Activated naive CD4-positive, alpha-beta T cell treated with anti-CD3 and anti-CD28 coated beads, Interleukin-2, amount 50 U/mL, for 72 hours (primary cell): ENCODE data around the gene P2RX2. TPM values are rescaled to one million over a fixed set of nuclear protein-coding genes. Genes with fewer than 3 reads are reported as not detected.

Source experiments
- ATAC-seq, 2 donors: fragments of 150-1000 bp; cut with Tn5 transposase; 2 replicates each; pipeline ENCODE4 v1.10.0; 2021; ENCODE audit warnings: mild to moderate bottlenecking in 2 of 2, moderate library complexity in 2 of 2
- DNase-seq, 2 donors: peaks; one replicate each; pipeline ENCODE4 v3.0.0; 2021 to 2022; ENCODE audit warnings: low spot score in 2 of 2
- H3K27ac Mint-ChIP-seq, 2 donors: one replicate each; pipeline ENCODE4 v1.8.0; 2022; ENCODE audit warnings: mild to moderate bottlenecking in 2 of 2, mixed read lengths in 2 of 2
- H3K36me3 Mint-ChIP-seq, 2 donors: one replicate each; pipeline ENCODE4 v1.8.0; 2022; ENCODE audit warnings: mixed read lengths in 2 of 2
- H3K9me3 Mint-ChIP-seq, 2 donors: one replicate each; pipeline ENCODE4 v1.8.0; 2022; ENCODE audit warnings: mixed read lengths in 2 of 2
- total RNA-seq, 2 donors: library from RNA; stranded (reverse); gene quantifications; one replicate each; pipeline ENCODE4 v1.2.3, GENCODE V29; 2022

Gene P2RX2
- total RNA-seq, 2 donors from 2014 or later, result not detected

DNA sequence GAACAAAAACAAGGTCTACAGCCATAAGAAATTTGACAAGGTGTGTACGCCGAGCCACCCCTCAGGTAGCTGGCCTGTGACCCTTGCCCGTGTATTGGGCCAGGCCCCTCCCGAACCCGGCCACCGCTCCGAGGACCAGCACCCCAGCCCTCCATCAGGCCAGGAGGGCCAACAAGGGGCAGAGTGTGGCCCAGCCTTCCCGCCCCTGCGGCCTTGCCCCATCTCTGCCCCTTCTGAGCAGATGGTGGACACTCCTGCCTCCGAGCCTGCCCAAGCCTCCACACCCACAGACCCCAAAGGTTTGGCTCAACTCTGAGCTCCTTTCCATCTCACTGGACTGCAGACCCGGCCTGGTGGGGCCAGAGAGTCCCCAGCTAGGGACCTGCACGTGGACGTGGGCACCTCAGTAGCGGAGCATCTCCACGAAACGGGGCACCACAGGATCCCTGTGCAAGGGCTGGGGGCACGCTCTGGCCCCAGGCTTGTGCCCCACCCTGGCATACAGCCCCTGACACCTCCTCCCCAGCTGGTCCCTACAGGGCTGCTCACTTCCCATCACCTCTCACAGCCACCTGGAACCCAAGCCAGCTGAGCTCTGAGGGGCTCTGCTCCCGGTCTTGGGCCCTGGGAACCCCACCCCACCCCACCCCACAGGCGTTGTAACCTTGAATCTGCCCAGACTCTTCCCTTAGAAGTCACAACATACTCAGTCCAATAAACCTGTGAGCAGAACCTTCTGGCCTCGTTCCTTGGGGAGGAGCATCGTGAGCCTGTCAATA is 3.3 kb downstream of the P2RX2 start:
- Mint-ChIP-seq H3K9me3 (peaks cover 0 to 8% of the 10 kb centered on the region in 2 donors), H3K36me3 (peaks cover 16 to 21% of the 10 kb centered on the region in 2 donors), H3K27ac (peak overlapping the region; percentile 48 to 60)
- ATAC-seq, result no peak
- no peak for DNase-seq

- peaks cover 0 to 7% of the 10 kb centered on the region in 2 donors for H3K9me3 Mint-ChIP-seq
- H3K36me3 Mint-ChIP-seq, result peaks cover 14% of the 10 kb centered on the region in 2 donors
- peak overlapping the region; percentile 48 to 60 for H3K27ac Mint-ChIP-seq
- DNase-seq, result no peak
- ATAC-seq, result peak; percentile 11 to 19
These were observed 4.0 kb downstream of the P2RX2 start for GRCh38 chr12:132622437-132623071.

DNA sequence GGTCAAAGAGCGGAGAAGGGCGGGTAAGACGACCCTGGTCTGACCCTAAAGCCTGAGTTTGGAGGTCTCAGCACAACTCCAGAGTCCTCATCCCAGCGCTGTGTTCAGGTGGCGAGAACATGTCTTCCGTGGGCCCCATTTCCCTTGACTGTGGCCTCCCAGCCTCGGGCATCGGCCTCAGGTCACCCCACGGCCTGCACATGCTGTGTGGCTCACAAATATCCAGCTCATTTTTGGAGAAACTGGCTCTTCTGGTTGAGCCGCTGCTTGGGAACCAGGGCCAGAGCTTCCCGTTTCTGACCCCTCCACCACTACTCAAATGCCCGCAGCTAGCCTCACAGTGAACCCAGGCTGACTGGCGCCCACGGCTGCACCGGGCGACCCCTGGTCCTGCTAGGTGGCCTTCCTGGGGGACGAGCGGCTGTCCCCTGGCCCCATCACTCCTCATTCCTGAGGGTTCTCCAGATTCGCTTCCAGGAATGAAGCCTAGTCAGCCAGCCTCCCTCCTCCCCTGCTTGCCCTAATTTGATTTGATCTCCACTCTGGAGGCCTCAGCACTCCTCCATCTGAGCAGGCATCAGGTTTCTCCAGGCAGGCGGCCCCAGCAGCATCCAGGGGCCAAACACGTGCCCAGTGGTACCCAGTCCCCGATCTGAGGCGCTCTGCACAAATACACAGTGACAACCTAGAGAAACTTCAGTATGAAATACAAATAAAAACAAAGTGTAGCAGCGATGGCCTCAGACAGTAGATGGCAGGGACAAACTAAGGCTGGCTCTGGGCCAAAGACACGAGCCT is 4.7 kb downstream of the P2RX2 start:
- Mint-ChIP-seq H3K36me3 (peaks cover 7% of the 10 kb centered on the region in 2 donors), H3K9me3 (no peaks in the 10 kb centered on the region), H3K27ac (peak overlapping the region; percentile 48 to 52)
- ATAC-seq (no peak), DNase-seq (no peak)

- DNase-seq (no peak), ATAC-seq (no peak)
- no peaks in the 10 kb centered on the region for H3K9me3 Mint-ChIP-seq
- H3K36me3 Mint-ChIP-seq, result peaks cover 6 to 7% of the 10 kb centered on the region in 2 donors
- H3K27ac Mint-ChIP-seq, result peak overlapping the region in 1 of 2 donors; percentile 44
These were observed 5.7 kb downstream of the P2RX2 start for GRCh38 chr12:132624186-132624855.

DNA sequence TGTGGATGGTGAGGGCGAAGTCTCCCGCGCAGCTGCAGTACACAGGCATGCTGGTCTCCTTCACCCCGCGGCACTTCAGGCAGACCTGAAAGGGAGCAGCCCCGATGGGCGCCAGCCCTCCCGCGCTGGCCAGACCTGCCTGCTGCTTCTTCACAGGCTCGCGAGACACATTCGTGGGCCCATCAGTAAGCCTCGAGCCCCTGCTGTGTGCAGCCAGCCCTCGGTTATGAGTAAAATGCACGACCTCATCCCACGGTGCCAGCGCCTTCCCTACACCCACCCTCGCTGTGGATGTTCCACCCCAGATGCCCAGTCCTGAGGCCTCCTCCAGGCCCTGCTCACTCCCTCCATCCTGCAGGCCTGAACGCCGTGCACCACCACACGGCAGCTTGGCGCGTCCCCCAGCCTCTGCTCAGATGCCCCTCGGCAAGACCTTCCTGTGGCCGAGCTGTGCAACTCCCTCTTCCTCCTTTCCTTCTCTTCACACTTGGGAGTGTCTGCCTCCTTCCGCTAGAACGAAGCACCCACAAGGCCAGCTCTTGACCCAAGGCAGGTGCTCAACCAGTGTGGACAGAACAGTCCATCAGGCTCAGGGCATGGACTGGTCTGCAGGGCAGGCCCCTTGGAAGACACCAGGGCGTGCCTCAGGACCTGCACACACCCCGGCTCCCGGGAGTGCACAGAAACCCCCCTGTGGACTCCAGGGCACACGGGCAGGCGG is 6.5 kb downstream of the P2RX2 start:
- ATAC-seq, result no peak
- H3K27ac Mint-ChIP-seq, result peak overlapping the region; percentile 44 to 55
- peaks cover 12% of the 10 kb centered on the region in 2 donors for H3K36me3 Mint-ChIP-seq
- no peak for DNase-seq
- no peaks in the 10 kb centered on the region for H3K9me3 Mint-ChIP-seq

DNA sequence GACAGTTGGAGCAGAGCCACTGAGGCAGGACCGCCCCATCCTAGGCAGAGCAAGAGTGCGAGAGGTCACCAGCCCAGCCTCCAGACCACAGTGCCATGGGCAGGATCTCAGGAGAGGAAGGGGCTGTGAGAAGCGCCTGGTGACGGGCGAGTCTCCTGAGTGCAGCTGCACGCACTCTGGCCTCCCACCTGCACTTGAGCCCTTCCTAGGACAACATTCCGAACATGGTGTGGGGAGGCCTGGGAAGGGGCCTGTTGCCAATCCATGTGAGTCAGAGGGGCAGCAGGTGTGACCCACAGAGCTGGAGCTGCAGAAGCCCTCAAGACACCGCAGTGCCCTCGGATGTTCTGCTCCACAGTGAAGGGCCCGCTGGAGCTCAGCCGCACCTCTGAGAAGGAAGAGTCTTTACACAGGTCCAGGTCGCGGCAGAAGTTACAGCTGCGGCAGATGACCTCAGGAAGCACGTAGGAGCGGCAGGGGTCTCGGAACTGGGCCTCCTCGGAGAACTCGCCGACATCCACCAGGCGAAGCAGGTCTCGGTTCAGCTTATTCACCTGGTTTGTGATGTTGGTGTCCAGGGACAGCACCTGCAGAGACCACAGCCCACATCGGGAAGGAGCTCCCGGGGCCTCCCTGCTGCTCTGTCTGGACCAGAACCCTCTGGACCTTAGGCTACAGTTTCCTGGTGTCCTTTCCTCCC is 7.3 kb downstream of the P2RX2 start:
- DNase-seq, result no peak
- ATAC-seq, result no peak
- Mint-ChIP-seq H3K9me3 (no peaks in the 10 kb centered on the region), H3K27ac (peak overlapping the region in 1 of 2 donors; percentile 44), H3K36me3 (peaks cover 17 to 20% of the 10 kb centered on the region in 2 donors)

- Mint-ChIP-seq H3K9me3 (no peaks in the 10 kb centered on the region), H3K27ac (no peak overlapping the region), H3K36me3 (peaks cover 25 to 31% of the 10 kb centered on the region in 2 donors)
- ATAC-seq (no peak), DNase-seq (no peak)
These were observed 10.8 kb downstream of the P2RX2 start for GRCh38 chr12:132629330-132629729.

- peaks cover 29 to 38% of the 10 kb centered on the region in 2 donors for H3K36me3 Mint-ChIP-seq
- no peaks in the 10 kb centered on the region for H3K9me3 Mint-ChIP-seq
- no peak for DNase-seq
- no peak overlapping the region for H3K27ac Mint-ChIP-seq
- ATAC-seq, result no peak
These were observed 12.1 kb downstream of the P2RX2 start for GRCh38 chr12:132630672-132631071.

GRCh38 chr12:132631666-132632065 is 13.1 kb downstream of the P2RX2 start:
- ATAC-seq (peak in 1 of 2 donors; percentile 5), DNase-seq (no peak)
- Mint-ChIP-seq H3K27ac (no peak overlapping the region), H3K9me3 (no peaks in the 10 kb centered on the region), H3K36me3 (peaks cover 35 to 43% of the 10 kb centered on the region in 2 donors)

DNA sequence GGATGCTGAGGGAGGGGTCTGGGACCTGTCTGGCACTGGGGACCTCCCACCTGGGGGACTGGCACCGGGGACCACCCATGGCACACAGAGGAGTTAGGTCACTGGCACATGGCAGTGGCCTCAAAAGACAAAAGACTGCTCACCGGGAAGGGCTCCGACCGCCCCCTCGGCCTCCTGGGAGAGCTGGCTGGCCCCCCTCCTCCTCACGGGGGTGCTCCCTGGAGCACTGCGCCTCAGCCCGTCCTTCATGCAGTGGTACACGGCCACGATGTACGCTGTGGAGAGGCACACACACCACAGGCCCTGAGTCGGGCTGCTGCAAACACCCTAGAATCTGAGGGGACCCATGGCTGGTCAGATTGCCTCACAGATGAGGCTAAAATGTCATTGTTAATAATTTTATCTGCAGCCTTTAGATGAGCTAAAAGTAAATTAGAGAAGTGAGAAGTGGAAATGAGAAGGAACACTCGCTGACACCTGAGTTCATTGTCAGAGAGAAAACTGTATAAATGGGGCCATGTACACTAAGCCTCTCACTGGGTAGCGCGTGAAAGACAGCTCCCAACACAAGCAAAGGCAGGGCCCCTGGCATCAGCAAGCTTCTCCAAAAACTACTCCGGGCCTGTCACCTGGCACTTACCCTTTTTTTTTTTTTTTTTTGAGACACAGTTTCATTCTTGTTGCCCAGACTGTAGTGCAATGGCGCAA is 14.1 kb downstream of the P2RX2 start:
- H3K36me3 Mint-ChIP-seq, result peaks cover 35 to 44% of the 10 kb centered on the region in 2 donors
- H3K27ac Mint-ChIP-seq, result peak overlapping the region in 1 of 2 donors; percentile 12
- no peaks in the 10 kb centered on the region for H3K9me3 Mint-ChIP-seq
- no peak for ATAC-seq
- DNase-seq, result no peak

DNA sequence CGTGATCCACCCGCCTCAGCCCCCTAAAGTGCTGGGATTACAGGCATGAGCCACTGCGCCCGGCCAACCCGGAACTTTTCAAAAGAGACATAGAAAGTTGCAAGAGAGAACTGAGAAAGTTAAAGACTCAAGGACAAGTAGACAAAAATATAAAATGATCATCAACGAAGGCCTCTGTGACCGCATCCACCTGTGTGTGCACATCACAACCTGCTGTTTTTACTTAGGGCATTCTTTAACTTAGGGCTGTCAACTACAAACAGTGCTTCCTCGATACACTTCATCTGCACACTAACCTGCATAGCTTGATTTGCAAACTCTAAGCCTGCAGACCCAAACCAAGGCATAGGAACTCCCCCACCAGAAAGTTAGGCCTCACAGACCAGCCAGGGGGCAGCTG is 14.8 kb downstream of the P2RX2 start:
- DNase-seq (no peak), ATAC-seq (no peak)
- Mint-ChIP-seq H3K27ac (no peak overlapping the region), H3K9me3 (no peaks in the 10 kb centered on the region), H3K36me3 (peaks cover 40 to 48% of the 10 kb centered on the region in 2 donors)

GRCh38 chr12:132633901-132634300 is 15.3 kb downstream of the P2RX2 start:
- ATAC-seq (no peak), DNase-seq (no peak)
- peaks cover 40 to 52% of the 10 kb centered on the region in 2 donors for H3K36me3 Mint-ChIP-seq
- H3K9me3 Mint-ChIP-seq, result no peaks in the 10 kb centered on the region
- H3K27ac Mint-ChIP-seq, result no peak overlapping the region

- no peak for ATAC-seq
- H3K27ac Mint-ChIP-seq, result peak overlapping the region; percentile 63 to 88
- peaks cover 40 to 57% of the 10 kb centered on the region in 2 donors for H3K36me3 Mint-ChIP-seq
- no peak for DNase-seq
- no peaks in the 10 kb centered on the region for H3K9me3 Mint-ChIP-seq
These were observed 15.9 kb downstream of the P2RX2 start for GRCh38 chr12:132634411-132634990.

- ATAC-seq (no peak), DNase-seq (no peak)
- Mint-ChIP-seq H3K36me3 (peaks cover 32 to 50% of the 10 kb centered on the region in 2 donors), H3K27ac (peak overlapping the region; percentile 63 to 88), H3K9me3 (no peaks in the 10 kb centered on the region)
These were observed 16.7 kb downstream of the P2RX2 start for GRCh38 chr12:132635076-132635955.
